Suppressor macrophage treated with lipopolysaccharide for 4 hours (primary cell): Measurements from ENCODE around the gene TAPBP.
"Not testable (repeated sequence)": the region's sequence is repeated elsewhere in the genome, so short reads cannot be mapped to it uniquely, and the experiment has no call there.

Experiments used
- DNase-seq: peaks from one replicate; pipeline ENCODE4 v3.0.0-alpha.2; 2020

The TAPBP gene

GRCh38 chr6:33295621-33296369, 18.1 kb downstream of the TAPBP start:
- DNase-seq: no peak

- DNase-seq: no peak
Observed at GRCh38 chr6:33294086-33294823, 19.6 kb downstream of the TAPBP start.

DNA sequence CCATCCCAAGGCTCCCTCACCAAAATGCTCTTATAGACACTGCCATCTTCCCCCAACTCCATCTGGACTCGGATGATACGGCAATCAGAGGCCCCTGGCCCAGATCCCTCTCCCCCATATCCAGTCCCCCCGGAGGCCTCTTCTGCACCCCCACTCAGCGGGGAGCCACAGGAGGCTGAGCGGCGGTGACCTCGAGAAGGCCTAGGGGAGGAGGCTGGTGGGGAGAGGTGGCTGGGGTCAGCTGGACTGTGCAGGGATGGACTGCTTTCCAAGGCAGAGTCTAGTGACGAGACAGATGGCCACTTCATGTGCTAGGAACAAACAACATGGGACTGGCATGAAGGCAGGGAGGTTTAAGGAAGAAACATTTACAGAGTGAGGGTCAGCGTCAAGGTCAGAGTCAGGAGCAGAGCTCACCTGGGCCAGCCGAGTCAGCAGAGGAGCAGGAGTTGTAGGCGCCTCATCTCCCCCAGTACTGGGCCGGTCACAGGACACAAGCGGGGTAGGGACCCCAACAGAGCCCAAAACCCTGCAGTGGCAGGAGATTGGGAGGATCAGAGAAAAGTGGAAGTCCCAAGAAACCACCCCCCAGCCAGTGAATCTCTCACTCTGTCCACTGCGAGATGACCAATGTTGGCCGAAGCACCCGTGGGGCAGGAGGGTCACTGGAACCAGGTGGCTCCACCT, 20.7 kb downstream of the TAPBP start:
- DNase-seq: no peak

- DNase-seq: no peak
Observed at GRCh38 chr6:33290459-33290858, 23.4 kb downstream of the TAPBP start.

GRCh38 chr6:33289784-33290315, 24.0 kb downstream of the TAPBP start:
- DNase-seq: no peak

DNA sequence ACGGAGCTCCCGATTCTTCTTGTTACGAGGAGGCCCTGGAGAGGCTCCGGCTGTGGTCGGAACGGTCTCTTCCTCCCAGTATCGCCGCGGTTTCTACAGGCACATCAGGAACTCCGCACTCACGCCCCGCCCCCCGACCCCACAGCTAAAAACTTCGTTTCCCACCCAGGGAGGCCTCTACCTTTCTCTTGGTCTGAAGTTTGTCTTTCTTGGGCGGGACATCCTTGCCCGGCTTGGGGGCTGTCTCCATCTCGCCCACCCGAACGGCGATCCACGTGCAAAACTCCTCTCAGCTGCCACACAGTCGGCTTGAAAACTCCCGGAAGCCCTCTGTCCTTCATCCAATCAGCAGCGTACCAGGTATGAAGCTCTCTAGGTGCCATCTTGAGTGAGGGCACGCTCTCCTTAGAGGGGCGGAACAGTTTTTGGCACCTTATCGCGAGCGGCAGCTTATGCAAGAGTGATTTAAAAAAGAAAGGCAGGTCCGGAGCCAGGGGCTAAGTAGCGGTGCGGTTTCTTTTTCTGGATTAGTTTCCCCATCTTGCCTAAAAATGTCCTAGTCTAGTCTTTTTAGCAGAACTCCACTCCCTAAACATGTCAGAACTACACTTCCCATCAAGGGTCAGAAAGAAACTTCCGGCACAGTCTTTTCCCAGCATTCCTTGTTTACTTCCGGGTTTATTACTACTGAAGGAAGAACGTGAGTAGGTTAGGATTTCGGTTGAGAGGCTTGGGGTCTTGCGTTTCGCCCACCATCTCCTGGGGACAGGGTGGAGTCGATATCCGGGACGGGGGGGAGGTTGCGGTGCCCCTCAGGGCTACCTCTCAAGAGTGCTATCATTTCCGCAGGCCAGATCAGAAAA, 24.7 kb downstream of the TAPBP start, which contains the start of the genes PFDN6 and WDR46:
Gene PFDN6 (plus strand): TSS at position 681 of the 863 bp plus-strand sequence. CDS start 256 bp downstream, outside the sequence.
Gene WDR46 (minus strand): TSS at position 319 of the 863 bp plus-strand sequence. CDS start 69 bp downstream, at position 250.
- peak; percentile 91 for DNase-seq

DNA sequence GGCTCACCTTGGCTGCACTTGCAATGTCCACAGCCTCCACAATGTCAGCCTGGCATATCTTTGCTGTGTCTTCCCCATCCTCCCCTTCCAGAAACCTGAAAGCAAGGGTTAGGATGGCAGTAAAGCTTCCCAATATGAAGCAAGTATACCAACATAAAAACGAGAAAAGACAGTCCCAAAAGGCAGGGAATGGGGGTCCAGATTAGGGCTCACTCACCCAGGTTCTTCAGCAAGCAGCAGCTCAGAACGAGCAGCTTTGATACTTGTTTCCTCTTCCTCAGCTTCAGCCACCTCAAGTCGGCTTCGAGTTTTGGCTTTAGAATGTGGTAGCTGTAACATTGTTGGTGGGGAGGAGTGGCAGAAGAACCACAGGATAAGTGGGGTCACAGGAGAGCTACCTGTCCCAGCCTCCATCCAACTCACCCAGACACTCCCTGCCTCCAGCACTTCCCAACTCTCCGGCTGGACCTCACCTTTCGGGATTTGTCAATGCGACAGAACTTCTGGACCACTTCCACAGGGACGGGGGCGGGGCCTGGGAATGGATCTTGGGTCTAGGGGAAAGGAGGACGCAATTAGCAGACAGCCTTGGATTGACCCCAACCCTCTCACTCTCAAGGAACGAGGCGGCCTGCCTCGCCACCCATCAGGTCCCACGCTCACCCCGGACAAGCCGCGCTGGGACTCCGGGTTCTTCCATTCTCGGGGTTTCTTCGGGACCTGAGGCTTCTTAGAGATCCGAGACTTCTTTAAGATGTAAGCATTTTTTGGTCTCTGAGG, 25.5 kb downstream of the TAPBP start:
- DNase-seq: no peak

- no peak for DNase-seq
Observed at GRCh38 chr6:33286946-33287914, 26.6 kb downstream of the TAPBP start.

DNA sequence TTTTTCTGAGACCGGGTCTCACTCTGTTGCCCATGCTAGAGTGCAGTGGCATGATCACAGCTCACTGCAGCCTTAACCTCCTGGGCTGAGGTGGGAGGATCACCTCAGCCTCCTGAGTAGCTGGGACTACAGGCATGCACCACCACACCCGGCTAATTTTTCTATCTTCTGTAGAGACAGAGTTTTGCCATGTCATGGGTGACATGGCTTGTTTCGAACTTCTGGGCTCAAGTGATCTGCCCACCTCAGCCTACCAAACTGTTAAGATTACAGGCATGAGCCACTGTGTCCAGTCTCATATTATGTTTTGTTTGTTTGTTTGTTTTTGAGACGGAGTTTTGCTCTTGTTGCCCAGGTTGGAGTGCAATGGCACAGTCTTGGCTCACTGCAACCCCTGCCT, 28.7 kb downstream of the TAPBP start:
- DNase-seq: not testable (repeated sequence)

- no peak for DNase-seq
Observed at GRCh38 chr6:33280539-33280938, 33.3 kb downstream of the TAPBP start.

DNA sequence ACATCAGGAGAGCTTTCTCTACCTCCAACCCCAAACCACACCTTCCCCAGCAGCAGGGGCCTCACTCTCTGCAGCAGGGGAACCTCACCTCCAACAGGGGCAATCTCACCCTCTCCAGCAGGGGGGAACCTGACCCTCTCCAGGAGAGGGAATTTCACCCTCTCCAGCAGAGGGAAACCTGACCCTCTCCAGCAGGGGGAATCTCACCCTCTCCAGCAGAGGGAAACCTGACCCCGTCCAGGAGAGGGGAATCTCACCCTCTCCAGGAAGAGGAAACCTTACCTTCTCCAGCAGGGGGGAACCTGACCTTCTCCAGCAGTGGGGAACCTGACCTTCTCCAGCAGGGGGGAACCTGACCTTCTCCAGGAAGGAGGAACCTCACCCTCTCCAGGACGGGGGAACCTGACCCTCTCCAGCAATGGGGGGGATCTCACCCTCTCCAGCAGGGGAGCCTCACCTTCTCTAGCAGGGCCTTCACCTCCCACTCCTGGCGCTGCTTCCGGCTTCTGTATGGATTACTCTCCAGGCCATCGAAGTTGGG, 33.8 kb downstream of the TAPBP start:
- peak; percentile 47 for DNase-seq

GRCh38 chr6:33279257-33279695, 34.6 kb downstream of the TAPBP start:
- DNase-seq: no peak

DNA sequence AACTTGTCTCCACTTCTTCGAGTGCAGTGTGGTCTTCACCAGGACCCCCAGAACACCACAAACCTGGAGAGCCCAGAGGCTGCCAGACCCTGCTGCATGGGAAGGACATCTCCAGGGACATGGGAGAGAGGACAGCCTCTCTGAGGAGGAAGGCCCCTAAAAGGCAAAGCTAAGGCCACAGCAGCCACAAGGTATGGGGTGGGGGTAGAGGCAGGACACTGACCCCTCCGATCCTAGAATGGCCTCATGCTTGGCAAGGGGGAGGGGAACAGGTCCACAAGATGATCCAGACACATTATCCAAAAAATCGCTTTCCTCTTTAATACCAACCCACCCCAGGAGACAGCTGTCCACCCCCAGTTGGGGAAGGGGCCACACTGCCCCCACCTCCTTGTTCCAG, 35.1 kb downstream of the TAPBP start:
- no peak for DNase-seq

DNA sequence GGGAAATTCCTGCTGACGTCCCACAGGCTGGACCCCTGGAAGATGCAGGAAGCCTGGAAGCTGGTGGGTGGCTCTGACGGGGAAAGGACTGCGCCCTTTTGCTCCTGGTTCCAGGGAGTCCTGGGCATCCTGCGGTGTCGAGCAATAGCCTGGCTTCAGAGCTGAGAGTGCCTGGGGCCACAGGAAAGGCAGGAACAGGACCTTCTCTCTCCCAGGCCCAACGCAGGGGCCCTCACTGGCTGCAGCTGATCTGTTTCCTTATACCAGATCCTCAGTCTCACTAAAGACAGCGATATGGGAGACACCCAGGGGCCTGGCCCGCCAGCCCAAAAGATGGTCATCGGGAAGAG, 35.5 kb downstream of the TAPBP start:
- DNase-seq: no peak

- DNase-seq: no peak
Observed at GRCh38 chr6:33277663-33278391, 36.1 kb downstream of the TAPBP start.

GRCh38 chr6:33276864-33277662, 36.8 kb downstream of the TAPBP start, which contains the start of gene B3GALT4:
TSS of gene B3GALT4 (plus strand) at chr6:33277123. CDS start at chr6:33277420, 297 bp downstream.
- peak; percentile 72 for DNase-seq

GRCh38 chr6:33276581-33276863, 37.4 kb downstream of the TAPBP start:
- no peak for DNase-seq
